ENCODE measurements around the gene C1orf21.
A peak's percentile ranks its signal among the peaks of the same experiment; 100 is the strongest.

C1orf21 gene

GRCh38 chr1:184428604-184429003 is 41.8 kb downstream of the C1orf21 start:
- H3K23ac ChIP-seq (ENCODE audit: low read length): no peak overlapping the region
- no peak overlapping the region for H2BK15ac ChIP-seq (replicated peaks; ENCODE audit: low read depth)
- no peaks in the 10 kb centered on the region for H3K79me2 ChIP-seq (ENCODE audit: control insufficient read depth, insufficient read depth, low read length)
- peak; percentile 34 for DNase-seq
- no peak overlapping the region for H2BK5ac ChIP-seq (ENCODE audit: low read length)
- no peak overlapping the region for H3K4me2 ChIP-seq (ENCODE audit: low read length)
- H2BK120ac ChIP-seq (ENCODE audit: low read depth, low read length): no peak overlapping the region
- no peak overlapping the region for H3K4me3 ChIP-seq (ENCODE audit: low read length)
- no peaks in the 10 kb centered on the region for H3K79me1 ChIP-seq (ENCODE audit: low read length)
- no peaks in the 10 kb centered on the region for H3K27me3 ChIP-seq (ENCODE audit: insufficient read depth, low read length, poor library complexity)
- H3K9ac ChIP-seq (ENCODE audit: low read length): no peak overlapping the region
- no peak overlapping the region for H4K8ac ChIP-seq (ENCODE audit: low read depth, low read length)
- no peak overlapping the region for H3K27ac ChIP-seq (ENCODE audit: low read depth, low read length)
- H2AK5ac ChIP-seq (ENCODE audit: low read length): no peak overlapping the region
- H3K56ac ChIP-seq (ENCODE audit: low read length): no peak overlapping the region
- H3K4me1 ChIP-seq (ENCODE audit: control insufficient read depth, low read depth, low read length): no peaks in the 10 kb centered on the region
- H3K36me3 ChIP-seq (ENCODE audit: control insufficient read depth, insufficient read depth, low read length): no peaks in the 10 kb centered on the region
- no peak overlapping the region for H4K5ac ChIP-seq (ENCODE audit: low read length)
- no peak overlapping the region for H3K4ac ChIP-seq (ENCODE audit: low read depth, low read length)
- no peak overlapping the region for H3K18ac ChIP-seq (ENCODE audit: low read length)

- Histone ChIP-seq H3K79me1 (ENCODE audit: low read length) (no peaks in the 10 kb centered on the region), H3K36me3 (ENCODE audit: control insufficient read depth, insufficient read depth, low read length) (no peaks in the 10 kb centered on the region), H4K5ac (ENCODE audit: low read length) (no peak overlapping the region), H2AK5ac (ENCODE audit: low read length) (no peak overlapping the region), H3K79me2 (ENCODE audit: control insufficient read depth, insufficient read depth, low read length) (no peaks in the 10 kb centered on the region), H2BK120ac (ENCODE audit: low read depth, low read length) (no peak overlapping the region), H3K9ac (ENCODE audit: low read length) (no peak overlapping the region), H3K27me3 (ENCODE audit: insufficient read depth, low read length, poor library complexity) (no peaks in the 10 kb centered on the region), H3K23ac (ENCODE audit: low read length) (no peak overlapping the region), H3K56ac (ENCODE audit: low read length) (no peak overlapping the region), H3K4me2 (ENCODE audit: low read length) (no peak overlapping the region), H2BK5ac (ENCODE audit: low read length) (no peak overlapping the region), H3K27ac (ENCODE audit: low read depth, low read length) (no peak overlapping the region), H2BK15ac (replicated peaks; ENCODE audit: low read depth) (no peak overlapping the region), H3K18ac (ENCODE audit: low read length) (no peak overlapping the region), H3K4ac (ENCODE audit: low read depth, low read length) (no peak overlapping the region), H4K8ac (ENCODE audit: low read depth, low read length) (no peak overlapping the region), H3K4me1 (ENCODE audit: control insufficient read depth, low read depth, low read length) (peaks cover 2% of the 10 kb centered on the region), H3K4me3 (ENCODE audit: low read length) (no peak overlapping the region)
- no CpG with 5 or more reads among the region's 3 CpGs for WGBS (ENCODE audit: extremely low coverage, insufficient coverage, low lambda C conversion rate)
- no peak for DNase-seq
These were observed 42.5 kb downstream of the C1orf21 start for GRCh38 chr1:184429335-184429734.

- Histone ChIP-seq H3K9ac (ENCODE audit: low read length) (no peak overlapping the region), H4K8ac (ENCODE audit: low read depth, low read length) (no peak overlapping the region), H3K23ac (ENCODE audit: low read length) (no peak overlapping the region), H3K4me3 (ENCODE audit: low read length) (no peak overlapping the region), H3K18ac (ENCODE audit: low read length) (no peak overlapping the region), H3K79me1 (ENCODE audit: low read length) (no peaks in the 10 kb centered on the region), H3K4me2 (ENCODE audit: low read length) (no peak overlapping the region), H4K5ac (ENCODE audit: low read length) (no peak overlapping the region), H2AK5ac (ENCODE audit: low read length) (no peak overlapping the region), H2BK5ac (ENCODE audit: low read length) (no peak overlapping the region), H2BK120ac (ENCODE audit: low read depth, low read length) (no peak overlapping the region), H3K27ac (ENCODE audit: low read depth, low read length) (no peak overlapping the region), H3K4me1 (ENCODE audit: control insufficient read depth, low read depth, low read length) (peaks cover 2% of the 10 kb centered on the region), H2BK15ac (replicated peaks; ENCODE audit: low read depth) (no peak overlapping the region), H3K27me3 (ENCODE audit: insufficient read depth, low read length, poor library complexity) (no peaks in the 10 kb centered on the region), H3K4ac (ENCODE audit: low read depth, low read length) (no peak overlapping the region), H3K56ac (ENCODE audit: low read length) (no peak overlapping the region), H3K36me3 (ENCODE audit: control insufficient read depth, insufficient read depth, low read length) (no peaks in the 10 kb centered on the region), H3K79me2 (ENCODE audit: control insufficient read depth, insufficient read depth, low read length) (no peaks in the 10 kb centered on the region)
- peak; percentile 19 for DNase-seq
- no CpG with 5 or more reads among the region's 4 CpGs for WGBS (ENCODE audit: extremely low coverage, insufficient coverage, low lambda C conversion rate)
These were observed 47.2 kb downstream of the C1orf21 start for GRCh38 chr1:184433956-184434502.

- no peak overlapping the region for H3K27ac ChIP-seq (ENCODE audit: low read depth, low read length)
- no peaks in the 10 kb centered on the region for H3K27me3 ChIP-seq (ENCODE audit: insufficient read depth, low read length, poor library complexity)
- H3K36me3 ChIP-seq (ENCODE audit: control insufficient read depth, insufficient read depth, low read length): no peaks in the 10 kb centered on the region
- no peak overlapping the region for H2AK5ac ChIP-seq (ENCODE audit: low read length)
- no peak overlapping the region for H4K5ac ChIP-seq (ENCODE audit: low read length)
- no CpG with 5 or more reads among the region's 7 CpGs for WGBS (ENCODE audit: extremely low coverage, insufficient coverage, low lambda C conversion rate)
- no peaks in the 10 kb centered on the region for H3K79me2 ChIP-seq (ENCODE audit: control insufficient read depth, insufficient read depth, low read length)
- H3K4me2 ChIP-seq (ENCODE audit: low read length): no peak overlapping the region
- H3K18ac ChIP-seq (ENCODE audit: low read length): no peak overlapping the region
- no peaks in the 10 kb centered on the region for H3K79me1 ChIP-seq (ENCODE audit: low read length)
- H3K4ac ChIP-seq (ENCODE audit: low read depth, low read length): no peak overlapping the region
- no peak overlapping the region for H4K8ac ChIP-seq (ENCODE audit: low read depth, low read length)
- H2BK120ac ChIP-seq (ENCODE audit: low read depth, low read length): no peak overlapping the region
- H3K9ac ChIP-seq (ENCODE audit: low read length): no peak overlapping the region
- no peak for DNase-seq
- H3K23ac ChIP-seq (ENCODE audit: low read length): no peak overlapping the region
- peaks cover 2% of the 10 kb centered on the region for H3K4me1 ChIP-seq (ENCODE audit: control insufficient read depth, low read depth, low read length)
- H3K56ac ChIP-seq (ENCODE audit: low read length): no peak overlapping the region
- no peak overlapping the region for H2BK5ac ChIP-seq (ENCODE audit: low read length)
- H3K4me3 ChIP-seq (ENCODE audit: low read length): no peak overlapping the region
- no peak overlapping the region for H2BK15ac ChIP-seq (replicated peaks; ENCODE audit: low read depth)
These were observed 50.5 kb downstream of the C1orf21 start for GRCh38 chr1:184437291-184437690.

- Histone ChIP-seq H3K4ac (ENCODE audit: low read depth, low read length) (no peak overlapping the region), H3K4me2 (ENCODE audit: low read length) (no peak overlapping the region), H3K27me3 (ENCODE audit: insufficient read depth, low read length, poor library complexity) (no peaks in the 10 kb centered on the region), H4K5ac (ENCODE audit: low read length) (no peak overlapping the region), H3K36me3 (ENCODE audit: control insufficient read depth, insufficient read depth, low read length) (no peaks in the 10 kb centered on the region), H3K23ac (ENCODE audit: low read length) (no peak overlapping the region), H3K56ac (ENCODE audit: low read length) (no peak overlapping the region), H2AK5ac (ENCODE audit: low read length) (no peak overlapping the region), H3K18ac (ENCODE audit: low read length) (no peak overlapping the region), H2BK120ac (ENCODE audit: low read depth, low read length) (no peak overlapping the region), H3K4me3 (ENCODE audit: low read length) (no peak overlapping the region), H3K4me1 (ENCODE audit: control insufficient read depth, low read depth, low read length) (peaks cover 2% of the 10 kb centered on the region), H4K8ac (ENCODE audit: low read depth, low read length) (no peak overlapping the region), H3K27ac (ENCODE audit: low read depth, low read length) (no peak overlapping the region), H3K79me2 (ENCODE audit: control insufficient read depth, insufficient read depth, low read length) (no peaks in the 10 kb centered on the region), H2BK5ac (ENCODE audit: low read length) (no peak overlapping the region), H3K79me1 (ENCODE audit: low read length) (no peaks in the 10 kb centered on the region), H3K9ac (ENCODE audit: low read length) (no peak overlapping the region), H2BK15ac (replicated peaks; ENCODE audit: low read depth) (no peak overlapping the region)
- no CpG with 5 or more reads among the region's 2 CpGs for WGBS (ENCODE audit: extremely low coverage, insufficient coverage, low lambda C conversion rate)
- DNase-seq: no peak
These were observed 51.5 kb downstream of the C1orf21 start for GRCh38 chr1:184438363-184438762.

GRCh38 chr1:184442260-184442659 is 55.4 kb downstream of the C1orf21 start:
- H4K5ac ChIP-seq (ENCODE audit: low read length): no peak overlapping the region
- no CpG with 5 or more reads among the region's 3 CpGs for WGBS (ENCODE audit: extremely low coverage, insufficient coverage, low lambda C conversion rate)

More at GRCh38 chr1:184442260-184442659, 55.4 kb downstream of the C1orf21 start:
- H3K27ac ChIP-seq (ENCODE audit: low read depth, low read length): no peak overlapping the region
- H3K23ac ChIP-seq (ENCODE audit: low read length): no peak overlapping the region
- H3K4me3 ChIP-seq (ENCODE audit: low read length): no peak overlapping the region
- H2AK5ac ChIP-seq (ENCODE audit: low read length): no peak overlapping the region
- H2BK5ac ChIP-seq (ENCODE audit: low read length): no peak overlapping the region
- H3K79me2 ChIP-seq (ENCODE audit: control insufficient read depth, insufficient read depth, low read length): no peaks in the 10 kb centered on the region
- H3K4me1 ChIP-seq (ENCODE audit: control insufficient read depth, low read depth, low read length): no peaks in the 10 kb centered on the region
- no peak overlapping the region for H3K56ac ChIP-seq (ENCODE audit: low read length)
- H3K27me3 ChIP-seq (ENCODE audit: insufficient read depth, low read length, poor library complexity): no peaks in the 10 kb centered on the region
- H3K18ac ChIP-seq (ENCODE audit: low read length): no peak overlapping the region
- no peak overlapping the region for H2BK15ac ChIP-seq (replicated peaks; ENCODE audit: low read depth)
- no peaks in the 10 kb centered on the region for H3K36me3 ChIP-seq (ENCODE audit: control insufficient read depth, insufficient read depth, low read length)
- no peak overlapping the region for H3K9ac ChIP-seq (ENCODE audit: low read length)
- no peak overlapping the region for H2BK120ac ChIP-seq (ENCODE audit: low read depth, low read length)
- DNase-seq: no peak
- H3K4ac ChIP-seq (ENCODE audit: low read depth, low read length): no peak overlapping the region
- H3K79me1 ChIP-seq (ENCODE audit: low read length): no peaks in the 10 kb centered on the region
- H3K4me2 ChIP-seq (ENCODE audit: low read length): no peak overlapping the region
- H4K8ac ChIP-seq (ENCODE audit: low read depth, low read length): no peak overlapping the region

Data from mesendoderm (in vitro differentiated cells).